ENCODE results near the gene PCSK2.

PCSK2 gene

GRCh38 chr20:17334932-17335331 lies 108.1 kb downstream of the PCSK2 start:
- DNase-seq (ENCODE audit: low read depth in 2 of 2), result no peak

GRCh38 chr20:17339000-17339399 lies 112.2 kb downstream of the PCSK2 start:
- DNase-seq (ENCODE audit: low read depth in 2 of 2), result no peak

GRCh38 chr20:17343091-17343490 lies 116.3 kb downstream of the PCSK2 start:
- no peak for DNase-seq (ENCODE audit: low read depth in 2 of 2)

- DNase-seq (ENCODE audit: low read depth in 2 of 2), result no peak
Measured at GRCh38 chr20:17343656-17344452, 117.0 kb downstream of the PCSK2 start.

- no peak for DNase-seq (ENCODE audit: low read depth in 2 of 2)
Measured at GRCh38 chr20:17344790-17345189, 118.0 kb downstream of the PCSK2 start.

GRCh38 chr20:17345321-17345720 lies 118.5 kb downstream of the PCSK2 start:
- no peak for DNase-seq (ENCODE audit: low read depth in 2 of 2)

- DNase-seq (ENCODE audit: low read depth in 2 of 2), result no peak
Measured at GRCh38 chr20:17350321-17350720, 123.5 kb downstream of the PCSK2 start.

GRCh38 chr20:17357238-17357637 lies 130.4 kb downstream of the PCSK2 start:
- DNase-seq (ENCODE audit: low read depth in 2 of 2), result no peak

GRCh38 chr20:17358854-17359253 lies 132.0 kb downstream of the PCSK2 start:
- no peak for DNase-seq (ENCODE audit: low read depth in 2 of 2)

GRCh38 chr20:17364681-17365080 lies 137.8 kb downstream of the PCSK2 start:
- DNase-seq (ENCODE audit: low read depth in 2 of 2), result no peak

- DNase-seq (ENCODE audit: low read depth in 2 of 2), result no peak
Measured at GRCh38 chr20:17365831-17366230, 139.0 kb downstream of the PCSK2 start.

GRCh38 chr20:17369506-17369905 lies 142.7 kb downstream of the PCSK2 start:
- DNase-seq (ENCODE audit: low read depth in 2 of 2), result no peak

GRCh38 chr20:17372806-17373440 lies 146.1 kb downstream of the PCSK2 start:
- no peak for DNase-seq (ENCODE audit: low read depth in 2 of 2)

- DNase-seq (ENCODE audit: low read depth in 2 of 2), result no peak
Measured at GRCh38 chr20:17374086-17374485, 147.2 kb downstream of the PCSK2 start.

- no peak for DNase-seq (ENCODE audit: low read depth in 2 of 2)
Measured at GRCh38 chr20:17376031-17376430, 149.2 kb downstream of the PCSK2 start.

- DNase-seq (ENCODE audit: low read depth in 2 of 2), result no peak
Measured at GRCh38 chr20:17377231-17377630, 150.4 kb downstream of the PCSK2 start.

GRCh38 chr20:17379651-17380050 lies 152.8 kb downstream of the PCSK2 start:
- no peak for DNase-seq (ENCODE audit: low read depth in 2 of 2)

- DNase-seq (ENCODE audit: low read depth in 2 of 2), result no peak
Measured at GRCh38 chr20:17380801-17381200, 154.0 kb downstream of the PCSK2 start.

- DNase-seq (ENCODE audit: low read depth in 2 of 2), result no peak
Measured at GRCh38 chr20:17381724-17382123, 154.9 kb downstream of the PCSK2 start.

GRCh38 chr20:17385798-17386197 lies 159.0 kb downstream of the PCSK2 start:
- no peak for DNase-seq (ENCODE audit: low read depth in 2 of 2)

- DNase-seq (ENCODE audit: low read depth in 2 of 2), result no peak
Measured at GRCh38 chr20:17390655-17391054, 163.8 kb downstream of the PCSK2 start.

GRCh38 chr20:17391127-17391771 lies 164.4 kb downstream of the PCSK2 start:
- DNase-seq (ENCODE audit: low read depth in 2 of 2), result no peak

- no peak for DNase-seq (ENCODE audit: low read depth in 2 of 2)
Measured at GRCh38 chr20:17394411-17394810, 167.6 kb downstream of the PCSK2 start.

All from stimulated activated CD4-positive, alpha-beta T cell treated with anti-CD3 and anti-CD28 coated beads, Interleukin-1b, Interleukin-23, amount 100 ng/mL, for 1 hour (primary cell).